K562 (cell line): ENCODE results near the gene HSD17B1. TPM values are rescaled to one million over a fixed set of nuclear protein-coding genes. Genes with fewer than 3 reads are reported as not detected.

Experiments used
- CEBPG ChIP-seq, 3 experiments: fragments of 200-800 bp in 1 of 3; sonication (Bioruptor generic) in 1 of 3; sonication (generic) in 1 of 3; formaldehyde crosslinking in 1 of 3; IDR thresholded peaks in 2 of 3; conservative IDR thresholded peaks in 1 of 3; 2 replicates each; pipeline versions ENCODE4 v1.6.1 to v1.8.0; 2016 to 2022; ENCODE audit warnings: missing compliant biosample characterization in 2 of 3, missing genetic modification characterization in 2 of 3, mild to moderate bottlenecking in 1 of 3, missing genetic modification reagents in 1 of 3
- GABPB1 ChIP-seq: sonication (generic); formaldehyde crosslinking; IDR thresholded peaks from 2 replicates; pipeline ENCODE4 v1.8.0; 2022; ENCODE audit warnings: mild to moderate bottlenecking, missing genetic modification reagents
- SREBF1 ChIP-seq: fragments of 150-350 bp; IDR thresholded peaks from 2 replicates; pipeline ENCODE4 v1.6.1; 2014; ENCODE audit warnings: antibody characterized with exemption, low read depth, low read length, borderline replicate concordance
- ZFPM2 ChIP-seq: fragments of 250-450 bp; sonication (Bioruptor Pico); IDR thresholded peaks from 2 replicates; pipeline ENCODE4 v1.5.1; 2022; ENCODE audit warnings: mild to moderate bottlenecking
- ZKSCAN1 ChIP-seq: fragments of 150-350 bp; IDR thresholded peaks from 2 replicates; pipeline ENCODE4 v1.6.1; 2016; ENCODE audit warnings: low read depth, low read length
- ZNF584 ChIP-seq: fragments of 200-800 bp; sonication (Bioruptor generic); IDR thresholded peaks from 2 replicates; pipeline ENCODE4 v1.6.1; 2016; ENCODE audit warnings: low read depth, mild to moderate bottlenecking, missing genetic modification characterization, missing compliant biosample characterization
- ZNF75A ChIP-seq: fragments of 450-650 bp; formaldehyde crosslinking; IDR thresholded peaks from 2 replicates; pipeline ENCODE4 v1.4.0; 2020; ENCODE audit warnings: mild to moderate bottlenecking
- polyA plus RNA-seq, 8 experiments: library from polyadenylated mRNA; depleted of rRNA in 4 of 8; stranded (reverse) in 5 of 8; unstranded in 3 of 8; fragments of >200 nt; fragmentation: Nextera tagmentation in 2 of 8; fragmentation: Illumina TruSeq in 1 of 8; extraction: Ambion mirVana in 2 of 8; extraction: Trizol in 1 of 8; gene quantifications; 2 replicates each; pipeline versions ENCODE4 v1.2.1 to v1.2.3, GENCODE V29; 2011 to 2014; ENCODE audit warnings: inconsistent platforms in 1 of 8, missing spikeins in 1 of 8
- total RNA-seq, 7 experiments: library from RNA; depleted of rRNA in 6 of 7; stranded (reverse); fragments of >200 nt in 6 of 7; fragmentation: Illumina TruSeq in 2 of 7; extraction: Trizol in 2 of 7; gene quantifications; 2 replicates each; pipeline versions ENCODE4 v1.2.1 to v1.2.3, GENCODE V29; 2011 to 2021; ENCODE audit warnings: low replicate concordance in 1 of 7
- TF ChIP-seq, protein P1 (sequence below), 2 experiments: IDR thresholded peaks; 2 replicates each; pipeline ENCODE4 v1.6.1; 2012; ENCODE audit warnings: improper control_type of control experiment in 2 of 2, low read depth in 2 of 2, low read length in 2 of 2, borderline replicate concordance in 1 of 2
- TF ChIP-seq, protein P2 (sequence below), 2 experiments: fragments of 450-650 bp in 1 of 2; sonication (generic) in 1 of 2; formaldehyde crosslinking in 1 of 2; IDR thresholded peaks; 2 replicates each; pipeline versions ENCODE4 v1.7.1 to v1.9.0; 2016 to 2022; ENCODE audit warnings: inconsistent platforms in 1 of 2, mild to moderate bottlenecking in 1 of 2, missing genetic modification reagents in 1 of 2
- TF ChIP-seq, protein P3 (sequence below): fragments of 250-450 bp; sonication (Bioruptor Pico); IDR thresholded peaks from 2 replicates; pipeline ENCODE4 v1.5.0; 2022; ENCODE audit warnings: mild to moderate bottlenecking
- TF ChIP-seq, protein P4 (sequence below): fragments of 250-450 bp; sonication (Bioruptor Pico); IDR thresholded peaks from 2 replicates; pipeline ENCODE4 v1.5.0; 2021

The HSD17B1 gene
- total and polyA plus RNA-seq, 9 of the 15 experiments (the other 6 are each of a cell fraction or from before 2014, with no cell fraction given), result 0.55 to 21.1 (median 3.6) TPM

DNA sequence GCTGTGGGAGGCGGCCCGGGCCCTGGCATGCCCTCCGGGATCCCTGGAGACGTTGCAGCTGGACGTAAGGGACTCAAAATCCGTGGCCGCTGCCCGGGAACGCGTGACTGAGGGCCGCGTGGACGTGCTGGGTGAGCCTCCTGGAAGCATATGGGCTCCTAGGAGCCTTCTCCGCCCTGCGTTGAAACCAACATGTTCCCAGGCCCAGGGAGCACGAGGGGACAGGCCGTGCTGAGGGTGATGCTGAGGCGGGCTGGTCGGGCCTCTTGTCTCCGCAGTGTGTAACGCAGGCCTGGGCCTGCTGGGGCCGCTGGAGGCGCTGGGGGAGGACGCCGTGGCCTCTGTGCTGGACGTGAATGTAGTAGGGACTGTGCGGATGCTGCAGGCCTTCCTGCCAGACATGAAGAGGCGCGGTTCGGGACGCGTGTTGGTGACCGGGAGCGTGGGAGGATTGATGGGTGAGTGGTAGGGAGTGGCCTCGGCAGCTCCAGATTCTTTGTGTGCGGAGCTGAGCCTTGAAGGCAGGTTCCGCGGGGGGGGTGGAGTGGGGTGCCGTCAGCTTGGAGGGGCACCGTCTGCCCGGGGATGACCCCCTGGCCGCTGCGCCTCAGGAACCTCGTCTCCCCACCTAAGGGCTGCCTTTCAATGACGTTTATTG lies 567 bp downstream of the HSD17B1 start (continued):
- TF ChIP-seq, protein P1, sequence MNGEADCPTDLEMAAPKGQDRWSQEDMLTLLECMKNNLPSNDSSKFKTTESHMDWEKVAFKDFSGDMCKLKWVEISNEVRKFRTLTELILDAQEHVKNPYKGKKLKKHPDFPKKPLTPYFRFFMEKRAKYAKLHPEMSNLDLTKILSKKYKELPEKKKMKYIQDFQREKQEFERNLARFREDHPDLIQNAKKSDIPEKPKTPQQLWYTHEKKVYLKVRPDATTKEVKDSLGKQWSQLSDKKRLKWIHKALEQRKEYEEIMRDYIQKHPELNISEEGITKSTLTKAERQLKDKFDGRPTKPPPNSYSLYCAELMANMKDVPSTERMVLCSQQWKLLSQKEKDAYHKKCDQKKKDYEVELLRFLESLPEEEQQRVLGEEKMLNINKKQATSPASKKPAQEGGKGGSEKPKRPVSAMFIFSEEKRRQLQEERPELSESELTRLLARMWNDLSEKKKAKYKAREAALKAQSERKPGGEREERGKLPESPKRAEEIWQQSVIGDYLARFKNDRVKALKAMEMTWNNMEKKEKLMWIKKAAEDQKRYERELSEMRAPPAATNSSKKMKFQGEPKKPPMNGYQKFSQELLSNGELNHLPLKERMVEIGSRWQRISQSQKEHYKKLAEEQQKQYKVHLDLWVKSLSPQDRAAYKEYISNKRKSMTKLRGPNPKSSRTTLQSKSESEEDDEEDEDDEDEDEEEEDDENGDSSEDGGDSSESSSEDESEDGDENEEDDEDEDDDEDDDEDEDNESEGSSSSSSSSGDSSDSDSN (IDR thresholded peaks at IDR 0.05; ENCODE audit: borderline replicate concordance in 1 of 2, low read depth in 2 of 2, low read length in 2 of 2), result peak; percentile 71 to 91; a peak in 3 of 4 replicates
- no peak for TF ChIP-seq SREBF1
- TF ChIP-seq, protein P2, sequence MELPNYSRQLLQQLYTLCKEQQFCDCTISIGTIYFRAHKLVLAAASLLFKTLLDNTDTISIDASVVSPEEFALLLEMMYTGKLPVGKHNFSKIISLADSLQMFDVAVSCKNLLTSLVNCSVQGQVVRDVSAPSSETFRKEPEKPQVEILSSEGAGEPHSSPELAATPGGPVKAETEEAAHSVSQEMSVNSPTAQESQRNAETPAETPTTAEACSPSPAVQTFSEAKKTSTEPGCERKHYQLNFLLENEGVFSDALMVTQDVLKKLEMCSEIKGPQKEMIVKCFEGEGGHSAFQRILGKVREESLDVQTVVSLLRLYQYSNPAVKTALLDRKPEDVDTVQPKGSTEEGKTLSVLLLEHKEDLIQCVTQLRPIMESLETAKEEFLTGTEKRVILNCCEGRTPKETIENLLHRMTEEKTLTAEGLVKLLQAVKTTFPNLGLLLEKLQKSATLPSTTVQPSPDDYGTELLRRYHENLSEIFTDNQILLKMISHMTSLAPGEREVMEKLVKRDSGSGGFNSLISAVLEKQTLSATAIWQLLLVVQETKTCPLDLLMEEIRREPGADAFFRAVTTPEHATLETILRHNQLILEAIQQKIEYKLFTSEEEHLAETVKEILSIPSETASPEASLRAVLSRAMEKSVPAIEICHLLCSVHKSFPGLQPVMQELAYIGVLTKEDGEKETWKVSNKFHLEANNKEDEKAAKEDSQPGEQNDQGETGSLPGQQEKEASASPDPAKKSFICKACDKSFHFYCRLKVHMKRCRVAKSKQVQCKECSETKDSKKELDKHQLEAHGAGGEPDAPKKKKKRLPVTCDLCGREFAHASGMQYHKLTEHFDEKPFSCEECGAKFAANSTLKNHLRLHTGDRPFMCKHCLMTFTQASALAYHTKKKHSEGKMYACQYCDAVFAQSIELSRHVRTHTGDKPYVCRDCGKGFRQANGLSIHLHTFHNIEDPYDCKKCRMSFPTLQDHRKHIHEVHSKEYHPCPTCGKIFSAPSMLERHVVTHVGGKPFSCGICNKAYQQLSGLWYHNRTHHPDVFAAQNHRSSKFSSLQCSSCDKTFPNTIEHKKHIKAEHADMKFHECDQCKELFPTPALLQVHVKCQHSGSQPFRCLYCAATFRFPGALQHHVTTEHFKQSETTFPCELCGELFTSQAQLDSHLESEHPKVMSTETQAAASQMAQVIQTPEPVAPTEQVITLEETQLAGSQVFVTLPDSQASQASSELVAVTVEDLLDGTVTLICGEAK (IDR thresholded peaks at IDR 0.05), result no peak
- TF ChIP-seq, protein P2 (CRISPR knock-in tag; IDR thresholded peaks at IDR 0.05), result no peak
- 0 out of 2 replicates have a peak, but pooled peaks have one; percentile 56 for TF ChIP-seq GABPB1
- TF ChIP-seq, protein P3, sequence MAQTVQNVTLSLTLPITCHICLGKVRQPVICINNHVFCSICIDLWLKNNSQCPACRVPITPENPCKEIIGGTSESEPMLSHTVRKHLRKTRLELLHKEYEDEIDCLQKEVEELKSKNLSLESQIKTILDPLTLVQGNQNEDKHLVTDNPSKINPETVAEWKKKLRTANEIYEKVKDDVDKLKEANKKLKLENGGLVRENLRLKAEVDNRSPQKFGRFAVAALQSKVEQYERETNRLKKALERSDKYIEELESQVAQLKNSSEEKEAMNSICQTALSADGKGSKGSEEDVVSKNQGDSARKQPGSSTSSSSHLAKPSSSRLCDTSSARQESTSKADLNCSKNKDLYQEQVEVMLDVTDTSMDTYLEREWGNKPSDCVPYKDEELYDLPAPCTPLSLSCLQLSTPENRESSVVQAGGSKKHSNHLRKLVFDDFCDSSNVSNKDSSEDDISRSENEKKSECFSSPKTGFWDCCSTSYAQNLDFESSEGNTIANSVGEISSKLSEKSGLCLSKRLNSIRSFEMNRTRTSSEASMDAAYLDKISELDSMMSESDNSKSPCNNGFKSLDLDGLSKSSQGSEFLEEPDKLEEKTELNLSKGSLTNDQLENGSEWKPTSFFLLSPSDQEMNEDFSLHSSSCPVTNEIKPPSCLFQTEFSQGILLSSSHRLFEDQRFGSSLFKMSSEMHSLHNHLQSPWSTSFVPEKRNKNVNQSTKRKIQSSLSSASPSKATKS (CRISPR knock-in tag), result no peak
- no peak for TF ChIP-seq ZNF584 (CRISPR knock-in tag)
- TF ChIP-seq, protein P4, sequence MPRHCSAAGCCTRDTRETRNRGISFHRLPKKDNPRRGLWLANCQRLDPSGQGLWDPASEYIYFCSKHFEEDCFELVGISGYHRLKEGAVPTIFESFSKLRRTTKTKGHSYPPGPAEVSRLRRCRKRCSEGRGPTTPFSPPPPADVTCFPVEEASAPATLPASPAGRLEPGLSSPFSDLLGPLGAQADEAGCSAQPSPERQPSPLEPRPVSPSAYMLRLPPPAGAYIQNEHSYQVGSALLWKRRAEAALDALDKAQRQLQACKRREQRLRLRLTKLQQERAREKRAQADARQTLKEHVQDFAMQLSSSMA (CRISPR knock-in tag), result no peak
- no peak for TF ChIP-seq ZNF75A (CRISPR knock-in tag)
- no peak for TF ChIP-seq ZFPM2
- peak; percentile 53; the same call in 1 of the 2 replicates for TF ChIP-seq ZKSCAN1
- TF ChIP-seq CEBPG (CRISPR knock-in tag; IDR thresholded peaks at IDR 0.05), result no peak
- TF ChIP-seq CEBPG (tag; conservative IDR thresholded peaks at IDR 0.05 in 1 of 2, IDR thresholded peaks at IDR 0.05 in 1 of 2), result no peak
